Fibroblast of lung (primary cell): ENCODE measurements around the gene PDE9A.

Experiments
- CTCF ChIP-seq, 2 donors: IDR thresholded peaks in 1 of 2; conservative IDR thresholded peaks in 1 of 2; 1 replicate in 1 of 2; 2 replicates in 1 of 2; pipeline ENCODE4 v1.5.1; 2011 to 2012; ENCODE audit warnings: low read length in 2 of 2, control low read depth in 1 of 2, inconsistent platforms in 1 of 2, low read depth in 1 of 2, mild to moderate bottlenecking in 1 of 2
- EZH2 ChIP-seq: IDR thresholded peaks from 2 replicates; pipeline ENCODE4 v1.5.1; 2012; ENCODE audit warnings: low read length, control low read depth, mild to moderate bottlenecking; ENCODE audit errors: missing control alignments

DNA sequence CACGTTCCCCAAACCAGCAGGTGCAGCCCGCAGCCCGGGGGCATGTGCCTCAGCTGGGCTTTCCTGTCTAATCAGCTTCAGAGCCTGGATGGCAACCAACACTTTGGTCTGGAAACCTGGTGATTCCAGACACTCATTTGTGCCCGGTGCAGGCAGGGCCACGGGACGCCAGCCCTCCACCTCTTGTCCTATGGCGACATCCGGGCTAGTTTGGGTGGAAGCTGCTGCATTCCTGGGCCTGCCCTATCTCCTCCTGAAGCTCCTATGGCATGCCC is 114.1 kb downstream of the PDE9A start:
- TF ChIP-seq CTCF (conservative IDR thresholded peaks at IDR 0.05 in 1 of 2, IDR thresholded peaks at IDR 0.05 in 1 of 2; ENCODE audit: low read depth in 1 of 2, low read length in 2 of 2) (no peak), EZH2 (no peak)
